HEK293 (cell line): Measurements from ENCODE around the gene CCNG2.

Experiments
- HOXA7 ChIP-seq: sonication (generic); formaldehyde crosslinking; IDR thresholded peaks from 2 replicates; pipeline ENCODE4 v1.8.1; 2022; ENCODE audit warnings: missing genetic modification reagents, borderline replicate concordance
- KLF10 ChIP-seq: fragments of 450-650 bp; IDR thresholded peaks from 2 replicates; pipeline ENCODE4 v1.5.1; 2018; ENCODE audit warnings: missing biosample characterization, mild to moderate bottlenecking, missing genetic modification characterization
- ZNF146 ChIP-seq: fragments of 450-650 bp; formaldehyde crosslinking; IDR thresholded peaks from 2 replicates; pipeline ENCODE4 v1.5.1; 2016; ENCODE audit warnings: missing biosample characterization, missing genetic modification characterization
- ZNF248 ChIP-seq: fragments of 450-650 bp; formaldehyde crosslinking; IDR thresholded peaks from 2 replicates; pipeline ENCODE4 v1.5.1; 2017; ENCODE audit warnings: missing biosample characterization, missing genetic modification characterization
- ZNF302 ChIP-seq: fragments of 450-650 bp; formaldehyde crosslinking; IDR thresholded peaks from 2 replicates; pipeline ENCODE4 v1.5.1; 2016; ENCODE audit warnings: missing biosample characterization, missing genetic modification characterization, low read depth
- TF ChIP-seq, protein P1 (sequence below): fragments of 450-650 bp; formaldehyde crosslinking; IDR thresholded peaks from 2 replicates; pipeline ENCODE4 v1.5.1; 2016; ENCODE audit warnings: missing biosample characterization, missing genetic modification characterization

DNA sequence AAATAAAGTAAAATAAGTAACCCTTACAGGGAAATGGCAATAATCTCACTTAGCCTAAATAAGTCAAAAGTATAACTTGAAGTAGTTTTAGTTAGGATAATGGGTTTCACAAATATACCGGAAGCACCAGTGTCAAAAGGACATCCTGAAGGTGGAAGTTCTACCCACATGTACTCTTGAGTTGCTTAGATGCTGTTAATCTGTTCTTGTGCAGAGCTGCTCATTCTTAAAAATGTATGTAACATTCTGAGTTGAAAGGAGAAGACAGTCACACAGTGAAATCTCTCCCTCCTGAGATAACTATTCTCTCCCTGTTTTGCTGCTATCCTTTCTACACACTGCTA is 11.2 kb upstream of the CCNG2 start:
- no peak for TF ChIP-seq ZNF248
- no peak for TF ChIP-seq HOXA7 (CRISPR knock-in tag)
- TF ChIP-seq, protein P1, sequence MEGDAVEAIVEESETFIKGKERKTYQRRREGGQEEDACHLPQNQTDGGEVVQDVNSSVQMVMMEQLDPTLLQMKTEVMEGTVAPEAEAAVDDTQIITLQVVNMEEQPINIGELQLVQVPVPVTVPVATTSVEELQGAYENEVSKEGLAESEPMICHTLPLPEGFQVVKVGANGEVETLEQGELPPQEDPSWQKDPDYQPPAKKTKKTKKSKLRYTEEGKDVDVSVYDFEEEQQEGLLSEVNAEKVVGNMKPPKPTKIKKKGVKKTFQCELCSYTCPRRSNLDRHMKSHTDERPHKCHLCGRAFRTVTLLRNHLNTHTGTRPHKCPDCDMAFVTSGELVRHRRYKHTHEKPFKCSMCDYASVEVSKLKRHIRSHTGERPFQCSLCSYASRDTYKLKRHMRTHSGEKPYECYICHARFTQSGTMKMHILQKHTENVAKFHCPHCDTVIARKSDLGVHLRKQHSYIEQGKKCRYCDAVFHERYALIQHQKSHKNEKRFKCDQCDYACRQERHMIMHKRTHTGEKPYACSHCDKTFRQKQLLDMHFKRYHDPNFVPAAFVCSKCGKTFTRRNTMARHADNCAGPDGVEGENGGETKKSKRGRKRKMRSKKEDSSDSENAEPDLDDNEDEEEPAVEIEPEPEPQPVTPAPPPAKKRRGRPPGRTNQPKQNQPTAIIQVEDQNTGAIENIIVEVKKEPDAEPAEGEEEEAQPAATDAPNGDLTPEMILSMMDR (tag by site-specific recombination) = no peak
- no peak for TF ChIP-seq KLF10 (tag by site-specific recombination)
- TF ChIP-seq ZNF146 = no peak
- no peak for TF ChIP-seq ZNF302 (tag by site-specific recombination)
